GM19193 (cell line): ENCODE data around the gene GRPR.

ENCODE experiments used
- POLR2A ChIP-seq: IDR thresholded peaks from 4 replicates; pipeline ENCODE4 v1.6.1; 2011; ENCODE audit not compliant: insufficient read depth, insufficient read length; ENCODE audit errors: extremely low read depth

Gene GRPR

GRCh38 chrX:16123222-16123786 lies at the start of gene GRPR:
Gene GRPR (plus strand): TSS chrX:16123565. CDS start chrX:16123954, 389 bp downstream.
- TF ChIP-seq POLR2A = no peak

GRCh38 chrX:16075087-16075486 lies 48.3 kb upstream of the GRPR start:
- TF ChIP-seq POLR2A = no peak

- TF ChIP-seq POLR2A = no peak
These were observed 46.5 kb upstream of the GRPR start for GRCh38 chrX:16076834-16077233.

- no peak for TF ChIP-seq POLR2A
These were observed 45.6 kb upstream of the GRPR start for GRCh38 chrX:16077811-16078210.

- no peak for TF ChIP-seq POLR2A
These were observed 42.0 kb upstream of the GRPR start for GRCh38 chrX:16081357-16081756.

- TF ChIP-seq POLR2A = no peak
These were observed 40.8 kb upstream of the GRPR start for GRCh38 chrX:16082470-16083085.

- TF ChIP-seq POLR2A = no peak
These were observed 36.3 kb upstream of the GRPR start for GRCh38 chrX:16087076-16087475.

GRCh38 chrX:16089086-16089485 lies 34.3 kb upstream of the GRPR start:
- no peak for TF ChIP-seq POLR2A

- TF ChIP-seq POLR2A = no peak
These were observed 27.2 kb upstream of the GRPR start for GRCh38 chrX:16096141-16096540.

GRCh38 chrX:16100673-16101072 lies 22.7 kb upstream of the GRPR start:
- no peak for TF ChIP-seq POLR2A

GRCh38 chrX:16101581-16101980 lies 21.8 kb upstream of the GRPR start:
- TF ChIP-seq POLR2A = no peak

- no peak for TF ChIP-seq POLR2A
These were observed 19.7 kb upstream of the GRPR start for GRCh38 chrX:16103625-16104024.

- TF ChIP-seq POLR2A = no peak
These were observed 10.9 kb upstream of the GRPR start for GRCh38 chrX:16112428-16112827.

GRCh38 chrX:16113978-16114565 lies 9.3 kb upstream of the GRPR start:
- TF ChIP-seq POLR2A = no peak

GRCh38 chrX:16114611-16115010 lies 8.8 kb upstream of the GRPR start:
- no peak for TF ChIP-seq POLR2A
